NCI-H128 (cell line): ENCODE measurements around the gene SCO1.

ENCODE experiments used
- DNase-seq: peaks from one replicate; lab custom pipeline; 2025; ENCODE audit not compliant: unreplicated experiment; lab: John Stamatoyannopoulos, UW

SCO1 gene

DNA sequence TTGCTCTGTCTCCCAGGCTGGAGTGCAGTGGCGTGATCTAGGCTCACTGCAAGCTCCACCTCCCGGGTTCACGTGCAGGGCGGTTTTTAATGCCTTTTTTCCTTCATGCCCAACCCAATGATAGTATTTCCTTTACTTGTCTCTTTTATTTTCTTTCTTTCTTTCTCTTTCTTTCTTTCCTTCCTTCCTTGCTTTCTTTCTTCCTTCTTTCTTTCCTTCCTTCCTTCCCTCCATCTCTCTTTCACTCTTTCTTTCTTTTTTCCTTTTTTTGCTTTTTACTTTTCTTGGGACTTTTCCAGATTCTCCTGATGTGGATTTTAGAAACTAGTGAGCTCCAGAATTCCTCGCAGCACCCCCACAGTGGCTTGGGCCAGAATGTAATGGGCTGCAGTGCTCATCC, 43.3 kb downstream of the SCO1 start:
- no peak for DNase-seq

DNA sequence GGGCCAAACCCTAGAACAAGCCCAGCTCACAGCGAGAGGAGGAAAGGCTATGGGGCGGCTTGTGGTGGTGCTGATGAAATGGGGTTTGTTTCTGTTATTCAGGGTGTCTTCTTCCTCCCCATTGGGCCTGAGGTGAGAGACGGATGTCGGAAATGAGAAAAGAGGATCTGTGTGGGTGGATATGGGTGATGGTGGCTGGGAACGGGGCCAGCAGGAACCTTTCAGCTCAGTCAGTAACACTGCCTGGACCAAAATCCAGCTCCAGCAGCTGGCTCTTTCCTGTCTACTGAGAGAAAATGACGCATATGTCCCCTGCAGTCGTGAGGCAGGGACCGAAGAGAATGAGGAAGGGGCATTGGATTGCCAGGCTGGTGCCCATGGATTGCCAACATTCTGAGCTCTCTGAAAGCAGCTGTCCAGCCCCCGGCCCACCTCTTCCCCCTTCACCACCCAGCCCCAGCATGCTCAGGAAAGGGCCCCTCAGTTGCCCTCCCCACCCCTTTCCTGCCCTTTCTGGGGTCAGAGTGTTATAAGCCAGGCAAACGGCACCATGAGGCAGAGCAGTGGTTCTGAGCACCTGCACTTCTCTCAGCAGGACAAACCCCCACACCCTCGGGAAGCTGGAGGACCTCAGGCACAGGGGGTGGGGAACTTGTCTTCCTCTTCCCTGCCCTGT, 44.2 kb downstream of the SCO1 start:
- no peak for DNase-seq

DNA sequence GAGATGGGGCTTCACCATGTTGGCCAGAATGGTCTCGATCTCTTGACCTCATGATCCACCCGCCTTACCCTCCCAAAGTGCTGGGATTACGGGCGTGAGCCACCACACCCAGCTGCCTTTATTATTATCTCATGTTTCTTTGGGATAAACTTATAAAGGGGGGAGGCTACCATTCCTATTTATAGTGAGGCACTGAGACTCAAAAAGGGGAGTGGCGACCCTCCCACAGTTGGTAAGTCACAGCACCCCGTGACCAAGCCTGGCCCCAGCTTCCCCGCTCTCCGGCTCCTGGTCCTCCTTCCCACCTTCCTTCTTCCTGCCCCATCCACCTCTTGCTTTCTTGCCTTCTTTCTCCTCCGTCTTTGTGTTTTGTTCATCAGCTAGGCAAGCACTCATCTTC, 45.4 kb downstream of the SCO1 start:
- DNase-seq = no peak

DNA sequence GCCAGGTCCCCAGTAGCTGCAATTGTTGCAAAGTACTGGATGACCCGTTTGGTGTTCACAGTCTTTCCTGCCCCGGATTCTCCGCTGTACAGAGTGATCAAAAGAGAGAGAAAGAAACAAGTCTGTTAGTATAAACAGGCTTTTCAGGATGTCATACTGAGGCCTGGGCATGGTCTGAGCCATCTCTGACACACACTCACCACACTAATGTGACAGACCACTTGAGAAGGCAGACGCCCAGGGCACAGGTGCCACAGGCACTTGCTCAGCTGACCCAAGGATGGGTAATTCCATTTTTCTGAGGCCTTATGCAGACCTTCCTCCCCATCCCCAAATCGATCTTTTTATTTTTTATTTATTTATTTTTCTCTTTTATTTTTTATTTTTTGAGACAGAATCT, 47.7 kb downstream of the SCO1 start:
- DNase-seq = no peak

DNA sequence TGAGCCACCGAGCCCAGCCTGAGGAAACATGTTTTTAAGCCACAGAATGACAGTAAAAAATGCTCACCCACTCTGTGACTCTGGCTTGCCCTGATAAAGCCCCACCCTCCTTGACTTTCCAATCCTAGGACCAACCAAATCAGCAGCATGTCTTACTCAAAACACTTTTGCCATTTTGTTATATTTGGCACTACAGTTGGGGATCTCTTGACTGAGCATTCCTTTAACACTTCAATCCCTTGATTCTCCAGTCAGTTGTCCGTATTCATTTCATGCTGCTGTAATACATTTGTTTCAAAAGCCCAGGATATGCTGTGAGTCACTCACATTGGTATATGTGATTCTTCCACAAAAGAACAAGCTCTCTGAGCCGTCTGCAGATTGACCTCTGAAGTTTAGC, 48.4 kb downstream of the SCO1 start:
- DNase-seq = no peak

DNA sequence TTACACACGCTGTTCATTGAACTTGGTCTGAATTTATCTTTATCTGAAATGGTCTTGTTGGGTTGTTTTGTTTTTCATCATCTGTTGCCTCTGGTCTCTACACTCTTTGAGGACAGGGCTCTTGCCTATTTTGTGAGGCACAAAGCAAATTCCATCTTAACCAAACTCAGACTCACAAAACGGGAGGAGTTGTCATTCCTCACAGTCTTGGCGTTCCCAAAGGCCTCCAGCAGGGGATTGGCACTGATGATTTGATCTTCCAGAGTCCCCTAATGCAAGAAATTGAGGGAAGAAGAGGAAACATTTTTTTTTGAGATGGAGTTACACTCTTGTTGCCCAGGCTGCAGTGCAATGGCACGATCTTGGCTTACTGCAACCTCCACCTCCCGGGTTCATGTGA, 49.0 kb downstream of the SCO1 start:
- no peak for DNase-seq

DNA sequence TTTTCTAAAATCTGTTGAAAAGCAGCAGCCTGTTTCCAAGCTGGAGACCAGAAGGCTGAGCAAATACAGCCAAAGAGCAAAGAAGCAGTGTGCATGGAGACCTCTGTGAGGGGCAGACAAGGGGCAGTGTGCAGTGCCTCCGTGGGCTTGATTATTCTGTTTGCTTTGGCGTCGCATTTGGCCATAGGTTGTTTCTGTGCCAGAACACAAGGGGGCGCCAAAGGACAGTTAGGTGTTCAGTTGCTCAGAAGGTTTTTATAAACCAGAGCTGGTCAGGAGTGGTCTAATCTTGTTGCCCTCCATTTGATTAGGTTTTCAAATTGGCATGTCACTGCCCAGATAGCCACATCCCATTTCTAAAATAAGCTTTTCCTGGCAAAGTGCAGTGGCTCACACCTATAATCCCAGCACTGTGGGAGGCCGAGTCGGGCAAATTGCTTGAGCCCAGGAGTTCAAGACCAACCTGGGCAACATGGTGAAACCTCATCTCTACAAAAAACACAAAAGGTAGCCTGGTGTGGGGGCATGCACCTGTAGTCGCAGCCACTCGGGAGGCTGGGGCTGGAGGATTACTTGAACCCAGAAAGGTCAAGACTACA, 50.8 kb downstream of the SCO1 start:
- DNase-seq = no peak

DNA sequence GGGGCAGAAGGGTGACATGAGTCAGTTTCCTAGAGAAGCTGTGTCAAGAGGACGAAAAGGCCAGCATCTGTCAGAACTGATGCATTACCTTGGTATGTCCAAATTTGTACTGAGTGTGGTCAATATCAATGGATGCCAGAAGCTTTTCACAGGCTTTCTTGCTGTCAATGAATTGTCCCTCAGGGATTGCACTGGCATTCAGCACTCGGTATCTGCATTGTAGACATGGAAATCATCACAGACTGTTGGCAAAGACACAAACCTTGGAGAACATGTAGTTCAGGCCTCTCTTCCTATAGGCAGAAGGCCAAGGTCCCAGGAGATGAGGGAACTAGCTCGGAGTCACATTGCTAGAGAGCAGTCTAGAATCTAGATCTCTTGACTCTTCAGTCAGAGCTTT, 56.9 kb downstream of the SCO1 start:
- DNase-seq = no peak

DNA sequence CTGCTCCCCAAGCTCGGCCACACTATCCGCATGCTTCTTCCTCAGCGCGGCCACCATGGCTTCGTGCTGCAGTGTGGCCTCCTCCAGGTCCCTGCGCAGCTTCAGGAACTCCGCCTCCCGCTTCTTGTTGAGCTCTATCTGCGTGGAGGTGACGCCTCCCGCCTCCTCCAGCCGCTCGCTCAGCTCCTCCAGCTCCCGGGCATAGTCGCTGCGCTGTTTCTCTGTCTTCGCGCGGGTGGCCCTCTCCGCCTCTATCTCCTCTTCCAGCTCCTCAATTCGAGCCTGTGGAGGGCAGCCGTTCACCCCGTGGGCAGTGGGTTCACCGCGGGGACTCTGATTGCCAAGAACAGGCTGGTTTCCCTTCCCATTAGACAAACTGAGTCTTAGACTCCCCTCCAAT, 59.2 kb downstream of the SCO1 start:
- no peak for DNase-seq

DNA sequence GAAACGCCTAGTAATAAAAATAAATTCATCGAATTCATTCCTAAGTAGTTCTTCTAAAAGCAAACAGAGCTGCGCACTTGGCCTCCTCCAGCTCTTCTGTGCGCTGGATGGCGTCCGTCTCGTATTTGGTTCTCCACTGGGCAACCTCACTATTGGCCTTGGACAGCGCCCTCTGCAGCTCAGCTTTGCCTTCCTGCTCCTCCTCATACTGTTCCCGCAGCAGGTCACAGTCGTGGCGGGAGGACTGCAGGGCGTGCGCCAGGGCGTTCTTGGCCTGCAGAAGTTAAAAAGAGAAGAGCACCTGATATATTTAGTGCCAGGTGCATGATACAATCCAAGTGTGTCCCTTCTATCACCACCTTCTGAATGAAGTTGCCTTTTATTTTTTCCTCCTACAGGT, 62.0 kb downstream of the SCO1 start:
- DNase-seq = no peak

DNA sequence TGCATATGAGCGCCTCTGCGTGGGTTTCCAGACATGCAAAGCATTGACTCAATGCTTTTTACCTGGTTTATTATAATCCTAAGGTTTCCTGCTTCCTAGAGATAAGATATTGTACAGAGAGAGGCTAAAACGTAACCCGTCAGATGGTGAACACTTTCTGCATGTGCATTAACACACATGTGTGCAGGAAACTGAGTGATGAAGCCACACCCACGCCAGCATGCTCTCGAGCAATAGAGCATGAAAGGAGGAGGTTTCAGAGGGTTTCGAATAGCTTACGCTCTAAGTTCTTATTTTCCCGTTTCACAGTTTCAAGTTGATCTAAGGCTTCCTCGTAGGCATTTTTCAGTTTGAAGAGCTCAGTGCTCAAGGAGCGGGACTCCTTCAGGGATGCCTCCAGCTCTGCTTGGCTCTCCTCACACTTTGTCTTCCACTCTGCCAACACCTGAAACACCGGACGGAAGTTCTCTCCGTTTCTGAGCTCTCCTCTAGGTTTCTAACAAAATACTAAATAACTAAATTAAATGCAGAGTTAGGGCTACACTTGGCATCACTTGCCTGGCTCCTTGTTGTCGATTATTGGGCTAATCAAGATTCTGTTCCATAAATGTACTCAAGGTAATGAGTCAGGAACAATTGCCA, 63.5 kb downstream of the SCO1 start:
- no peak for DNase-seq

DNA sequence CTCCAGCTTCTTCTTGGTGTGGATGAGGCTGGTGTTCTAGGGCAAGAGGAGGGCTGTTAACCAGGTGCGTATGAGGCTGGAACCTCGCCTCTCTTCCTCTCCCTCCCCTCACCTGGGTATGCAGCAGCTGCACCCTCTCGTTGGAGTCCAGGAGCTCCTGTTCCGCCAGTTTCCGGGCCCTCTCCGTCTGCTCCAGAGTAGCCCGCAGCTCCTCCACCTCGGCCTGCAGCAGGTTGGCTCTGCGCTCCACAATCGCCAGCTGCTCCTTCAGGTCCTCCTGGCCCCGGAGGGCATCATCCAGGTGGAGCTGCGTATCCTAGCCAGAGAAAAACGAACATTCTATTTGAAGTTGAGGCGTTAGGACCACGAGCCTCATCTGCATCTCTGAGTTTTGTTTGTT, 65.6 kb downstream of the SCO1 start:
- no peak for DNase-seq

DNA sequence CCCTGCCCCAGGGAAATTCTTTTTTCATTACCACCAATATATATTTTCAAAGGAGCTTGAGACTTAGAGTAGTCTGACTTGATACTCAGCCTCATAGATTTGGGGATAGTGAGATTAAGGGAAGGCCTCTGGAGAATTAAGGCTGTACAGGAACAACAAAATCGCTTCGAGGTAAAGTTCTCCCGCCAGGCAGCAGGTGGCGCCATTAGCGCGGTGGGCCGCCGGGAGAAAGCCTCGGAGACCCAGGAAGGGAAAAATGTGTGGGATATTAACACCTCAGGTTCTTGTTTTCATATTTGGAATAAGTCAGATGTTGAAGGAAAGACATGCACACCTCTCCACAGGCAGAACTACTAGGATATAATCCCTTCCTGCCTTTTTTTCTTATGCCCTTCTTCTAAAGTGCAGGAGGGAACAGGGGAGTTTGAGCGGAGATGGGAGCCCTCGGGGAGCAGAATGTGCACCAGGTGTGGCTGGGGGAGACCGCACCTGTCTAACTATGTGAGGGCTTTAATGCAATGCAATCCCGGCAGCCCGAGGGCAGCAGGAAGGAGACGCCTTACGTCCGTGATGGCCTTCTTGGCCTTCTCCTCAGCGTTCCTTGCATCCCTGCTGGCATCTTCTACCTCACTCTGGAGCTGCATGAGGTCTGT, 66.2 kb downstream of the SCO1 start:
- no peak for DNase-seq

DNA sequence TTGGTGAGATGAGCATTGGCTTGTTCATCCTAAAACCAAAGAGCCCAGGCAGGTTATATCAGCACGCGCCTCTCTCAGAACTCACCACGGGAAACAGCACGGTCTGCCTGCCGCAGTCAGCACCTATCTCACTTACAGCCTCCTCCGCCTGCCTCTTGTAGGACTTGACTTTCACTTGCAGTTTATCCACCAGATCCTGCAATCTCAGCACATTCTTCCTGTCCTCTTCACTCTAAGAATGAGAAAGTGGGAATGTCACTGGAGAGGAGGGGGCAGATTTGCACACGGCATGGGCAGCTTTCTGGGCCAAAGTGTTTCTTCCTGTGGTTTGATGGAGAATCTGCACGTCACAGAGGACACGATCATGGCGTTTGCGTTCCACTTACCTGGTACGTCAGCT, 67.6 kb downstream of the SCO1 start:
- no peak for DNase-seq

DNA sequence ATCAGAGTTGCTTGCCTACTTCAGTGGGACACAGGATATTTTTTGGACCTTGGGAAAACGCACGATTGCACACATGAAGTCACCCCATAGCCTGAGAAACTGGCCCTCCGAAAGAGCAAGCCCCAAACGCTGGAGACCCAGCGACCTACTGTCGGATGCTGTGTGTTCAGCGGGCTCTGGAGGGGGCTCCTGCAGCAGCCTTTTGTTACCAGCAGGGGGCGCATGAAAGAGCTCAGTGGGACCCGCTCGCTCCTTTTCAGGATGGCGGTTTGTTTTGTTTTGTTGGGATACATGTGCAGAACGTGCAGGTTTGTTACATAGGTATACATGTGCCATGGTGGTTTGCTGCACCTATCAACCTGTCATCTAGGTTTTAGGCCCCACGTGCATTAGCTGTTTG, 68.6 kb downstream of the SCO1 start:
- DNase-seq = no peak

DNA sequence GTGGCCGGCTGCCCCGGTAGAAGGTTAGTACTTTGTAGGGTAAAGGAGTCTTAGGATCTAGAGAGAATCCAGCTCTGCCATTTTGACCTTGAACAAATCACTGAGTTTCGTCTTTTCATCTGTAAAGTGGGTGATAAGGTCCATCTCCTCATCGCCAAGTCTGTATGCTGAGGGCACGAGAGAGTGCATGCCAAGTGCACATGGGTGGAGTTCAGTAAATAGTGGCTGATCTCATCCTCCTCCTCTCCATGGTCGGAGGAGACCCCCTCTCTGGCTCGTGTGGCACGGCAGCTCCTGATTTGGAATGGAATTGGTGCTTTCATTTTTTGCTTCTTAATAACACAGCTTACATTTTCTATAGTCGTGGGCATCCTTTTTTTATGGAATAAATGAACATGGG, 70.9 kb downstream of the SCO1 start:
- DNase-seq = no peak

DNA sequence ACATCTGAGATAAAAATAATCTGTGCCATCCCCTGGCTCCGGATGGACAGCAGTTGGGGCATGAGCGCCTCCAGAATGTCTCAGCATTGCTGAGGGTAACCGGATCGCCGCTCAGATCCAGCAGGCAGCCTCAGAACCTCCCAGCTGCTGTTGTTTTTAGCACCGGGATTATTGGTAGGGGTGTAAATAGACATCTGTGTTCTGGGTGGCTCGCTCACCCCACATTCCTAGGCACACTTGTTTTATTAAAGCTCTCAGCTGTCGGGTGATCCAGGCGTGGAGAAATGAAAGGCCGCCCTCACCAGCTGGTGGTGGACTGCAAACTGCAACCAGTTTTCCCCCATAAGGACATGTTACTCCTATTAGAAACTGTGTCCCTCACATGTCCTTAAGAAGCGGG, 72.4 kb downstream of the SCO1 start:
- DNase-seq = no peak

DNA sequence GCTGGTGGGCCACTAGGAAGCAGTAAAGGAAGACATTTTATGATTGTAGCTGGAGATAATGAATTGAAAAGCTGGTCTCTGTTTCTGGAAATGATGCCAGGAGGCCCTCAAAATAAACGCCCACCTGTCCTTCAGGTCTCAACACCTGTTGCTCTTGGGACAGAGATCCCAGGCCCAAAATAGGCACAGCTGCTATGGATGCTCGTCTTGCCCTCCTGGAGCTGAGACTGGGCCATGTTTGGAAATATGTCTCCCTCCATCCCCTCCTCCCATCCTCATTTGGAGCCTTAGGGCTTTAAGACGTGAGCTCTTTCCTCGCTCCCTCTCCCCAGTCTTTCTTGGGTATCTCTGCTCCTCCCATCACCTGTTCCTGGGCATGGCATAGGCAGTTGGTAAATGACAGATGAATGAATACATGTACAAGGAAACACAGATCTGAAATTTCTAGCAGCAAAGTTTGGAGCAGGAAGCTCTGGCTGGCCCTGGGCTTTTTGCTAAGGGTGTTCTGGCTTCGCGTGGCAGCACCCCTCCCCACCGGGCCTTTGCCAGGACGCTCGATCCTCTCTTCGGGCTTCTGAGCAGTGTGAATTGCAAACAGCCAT, 73.5 kb downstream of the SCO1 start:
- DNase-seq = no peak

DNA sequence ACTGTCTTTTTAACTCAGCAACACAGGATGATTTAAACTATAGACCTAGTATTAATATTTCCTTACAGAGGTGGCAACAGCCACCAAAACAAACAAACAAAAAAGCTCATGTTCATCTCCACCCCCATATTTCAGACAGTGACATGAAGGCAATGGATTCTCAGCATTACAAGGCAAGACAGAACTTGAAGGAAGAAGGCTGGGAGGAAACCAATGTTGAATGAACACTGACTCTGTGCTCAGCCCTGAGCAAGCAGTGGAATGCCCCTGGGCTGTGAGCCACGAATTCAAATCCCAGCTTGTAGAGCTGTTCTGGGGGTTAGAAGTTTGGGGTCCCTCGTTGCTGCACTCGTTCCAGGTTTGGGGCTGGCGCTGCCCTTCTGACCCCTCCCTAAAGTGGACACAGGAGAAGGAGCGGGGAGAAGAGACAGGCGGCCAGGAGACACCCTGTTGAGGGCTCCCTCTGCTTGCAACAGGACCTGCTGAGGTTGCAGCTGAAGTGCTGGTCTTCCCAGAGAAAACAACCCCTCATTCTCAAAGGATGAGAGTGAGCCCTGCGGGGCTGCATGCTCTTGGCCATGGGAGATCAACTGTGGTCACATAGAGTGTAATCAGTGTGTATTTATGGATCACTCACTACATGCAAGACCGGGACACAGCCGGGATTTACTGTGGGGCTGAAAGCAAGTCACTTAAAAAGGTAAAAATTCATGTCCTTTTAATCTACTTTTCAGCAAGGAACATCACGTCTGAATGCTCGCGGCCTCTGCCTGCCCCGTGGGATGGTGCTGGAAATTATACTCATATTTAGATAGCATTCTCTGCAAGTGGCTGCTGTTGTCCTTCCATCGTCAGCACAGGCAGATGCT, 74.5 kb downstream of the SCO1 start:
- DNase-seq = no peak
